ENCODE measurements around the gene EIF5AL1.

GRCh38 chr10:79468841-79469585, 43.3 kb upstream of the EIF5AL1 start:
- TF ChIP-seq CTCF (IDR thresholded peaks at IDR 0.05 in 2 of 3, conservative IDR thresholded peaks at IDR 0.05 in 1 of 3; ENCODE audit: insufficient read depth in 2 of 3, low read depth in 1 of 3, low read length in 3 of 3) = no peak
- TF ChIP-seq ZNF253 (CRISPR knock-in tag; conservative IDR thresholded peaks at IDR 0.05) = no peak
